ENCODE measurements around the gene PDS5B. TPM values are rescaled to one million over a fixed set of nuclear protein-coding genes. Genes with fewer than 3 reads are reported as not detected.

The PDS5B gene
- total RNA-seq, 4 donors from 2014 or later, result 37.1 to 78.9 (median 44.9) TPM

GRCh38 chr13:32682130-32682529 lies 95.9 kb downstream of the PDS5B start:
- no peak for ATAC-seq
- H3K27me3 ChIP-seq, result no peaks in the 10 kb centered on the region
- no peak overlapping the region for H3K4me3 ChIP-seq
- TF ChIP-seq EP300 (IDR thresholded peaks at IDR 0.05) (no peak), POLR2A (IDR thresholded peaks at IDR 0.05) (no peak), CTCF (IDR thresholded peaks at IDR 0.05) (no peak), POLR2AphosphoS5 (IDR thresholded peaks at IDR 0.05) (no peak)
- no peaks in the 10 kb centered on the region for H3K9me3 ChIP-seq
- no peaks in the 10 kb centered on the region for H3K4me1 ChIP-seq
- 100% methylated on average over 1 of the region's 1 CpG for whole genome bisulfite sequencing, 2 donors (ENCODE audit: low coverage in 1 of 2)
- no peak overlapping the region for H3K27ac ChIP-seq
- peaks cover 0 to 65% of the 10 kb centered on the region in 2 donors for H3K36me3 ChIP-seq

GRCh38 chr13:32682740-32683139 lies 96.5 kb downstream of the PDS5B start:
- Histone ChIP-seq H3K4me3 (no peak overlapping the region), H3K27ac (no peak overlapping the region), H3K27me3 (no peaks in the 10 kb centered on the region), H3K36me3 (peaks cover 0 to 64% of the 10 kb centered on the region in 2 donors), H3K9me3 (no peaks in the 10 kb centered on the region), H3K4me1 (no peaks in the 10 kb centered on the region)
- ATAC-seq, result no peak
- TF ChIP-seq EP300 (IDR thresholded peaks at IDR 0.05) (no peak), POLR2AphosphoS5 (IDR thresholded peaks at IDR 0.05) (no peak), POLR2A (IDR thresholded peaks at IDR 0.05) (no peak), CTCF (IDR thresholded peaks at IDR 0.05) (no peak)
- 93 to 94% methylated on average over 4 to 6 of the region's 6 CpGs for WGBS, 2 donors (ENCODE audit: low coverage in 1 of 2)

- Histone ChIP-seq H3K27me3 (no peaks in the 10 kb centered on the region), H3K9me3 (no peaks in the 10 kb centered on the region), H3K4me3 (no peak overlapping the region), H3K36me3 (peaks cover 0 to 22% of the 10 kb centered on the region in 2 donors), H3K4me1 (peaks cover 0 to 1% (median 0%) of the 10 kb centered on the region in 3 donors), H3K27ac (no peak overlapping the region)
- WGBS, 2 donors (ENCODE audit: low coverage in 1 of 2), result 98 to 100% methylated on average over 2 of the region's 2 CpGs
- no peak for ATAC-seq
- TF ChIP-seq EP300 (IDR thresholded peaks at IDR 0.05) (no peak), CTCF (IDR thresholded peaks at IDR 0.05) (no peak), POLR2AphosphoS5 (IDR thresholded peaks at IDR 0.05) (no peak), POLR2A (IDR thresholded peaks at IDR 0.05) (no peak)
Observed at GRCh38 chr13:32687275-32687674, 101.0 kb downstream of the PDS5B start.

- Histone ChIP-seq H3K4me3 (no peak overlapping the region), H3K36me3 (peaks cover 0 to 22% of the 10 kb centered on the region in 2 donors), H3K4me1 (peaks cover 0 to 12% (median 0%) of the 10 kb centered on the region in 3 donors), H3K9me3 (no peaks in the 10 kb centered on the region), H3K27ac (no peak overlapping the region), H3K27me3 (no peaks in the 10 kb centered on the region)
- 55 to 61% methylated on average over 2 of the region's 2 CpGs for WGBS, 2 donors (ENCODE audit: low coverage in 1 of 2)
- ATAC-seq, result no peak
- TF ChIP-seq CTCF (IDR thresholded peaks at IDR 0.05) (no peak), POLR2A (IDR thresholded peaks at IDR 0.05) (no peak), EP300 (IDR thresholded peaks at IDR 0.05) (no peak), POLR2AphosphoS5 (IDR thresholded peaks at IDR 0.05) (no peak)
Observed at GRCh38 chr13:32695602-32696250, 109.5 kb downstream of the PDS5B start.

GRCh38 chr13:32707471-32707870 lies 121.2 kb downstream of the PDS5B start:
- Histone ChIP-seq H3K36me3 (peaks cover 0 to 38% of the 10 kb centered on the region in 2 donors), H3K4me1 (no peaks in the 10 kb centered on the region), H3K27me3 (no peaks in the 10 kb centered on the region), H3K4me3 (no peak overlapping the region), H3K9me3 (no peaks in the 10 kb centered on the region), H3K27ac (no peak overlapping the region)
- WGBS, 2 donors (ENCODE audit: low coverage in 1 of 2), result 71 to 85% methylated on average over 3 to 4 of the region's 4 CpGs
- ATAC-seq, result no peak
- TF ChIP-seq EP300 (IDR thresholded peaks at IDR 0.05) (no peak), CTCF (IDR thresholded peaks at IDR 0.05) (no peak), POLR2A (IDR thresholded peaks at IDR 0.05) (no peak), POLR2AphosphoS5 (IDR thresholded peaks at IDR 0.05) (no peak)

Measured in gastroesophageal sphincter (tissue), 4 donors.